ENCODE measurements around the gene MFAP3. TPM values are rescaled to one million over a fixed set of nuclear protein-coding genes. Genes with fewer than 3 reads are reported as not detected.

MFAP3 gene
- total and polyA plus RNA-seq, 7 donors = 8.2 to 45.5 (median 23.0) TPM

DNA sequence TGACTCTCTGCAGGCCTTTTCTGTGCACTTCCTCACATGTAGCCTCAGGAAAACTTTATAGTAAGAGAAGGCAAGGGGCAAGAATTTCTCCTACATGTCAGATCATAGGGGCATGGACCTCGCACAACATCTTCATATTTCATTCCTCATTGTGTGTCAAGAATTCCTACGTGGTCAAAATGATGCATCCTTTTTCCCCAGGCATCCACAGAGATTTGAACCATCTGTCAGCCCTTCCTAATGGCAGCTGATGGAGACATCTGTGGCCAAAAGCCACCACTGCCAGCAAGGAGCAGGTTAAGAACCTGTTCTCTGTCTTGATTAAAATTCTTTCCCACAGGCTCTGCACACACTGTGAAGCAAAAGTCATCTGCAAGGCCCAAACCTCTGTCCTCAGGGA lies 42.5 kb downstream of the MFAP3 start:
- TF ChIP-seq, protein P1, sequence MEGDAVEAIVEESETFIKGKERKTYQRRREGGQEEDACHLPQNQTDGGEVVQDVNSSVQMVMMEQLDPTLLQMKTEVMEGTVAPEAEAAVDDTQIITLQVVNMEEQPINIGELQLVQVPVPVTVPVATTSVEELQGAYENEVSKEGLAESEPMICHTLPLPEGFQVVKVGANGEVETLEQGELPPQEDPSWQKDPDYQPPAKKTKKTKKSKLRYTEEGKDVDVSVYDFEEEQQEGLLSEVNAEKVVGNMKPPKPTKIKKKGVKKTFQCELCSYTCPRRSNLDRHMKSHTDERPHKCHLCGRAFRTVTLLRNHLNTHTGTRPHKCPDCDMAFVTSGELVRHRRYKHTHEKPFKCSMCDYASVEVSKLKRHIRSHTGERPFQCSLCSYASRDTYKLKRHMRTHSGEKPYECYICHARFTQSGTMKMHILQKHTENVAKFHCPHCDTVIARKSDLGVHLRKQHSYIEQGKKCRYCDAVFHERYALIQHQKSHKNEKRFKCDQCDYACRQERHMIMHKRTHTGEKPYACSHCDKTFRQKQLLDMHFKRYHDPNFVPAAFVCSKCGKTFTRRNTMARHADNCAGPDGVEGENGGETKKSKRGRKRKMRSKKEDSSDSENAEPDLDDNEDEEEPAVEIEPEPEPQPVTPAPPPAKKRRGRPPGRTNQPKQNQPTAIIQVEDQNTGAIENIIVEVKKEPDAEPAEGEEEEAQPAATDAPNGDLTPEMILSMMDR (IDR thresholded peaks at IDR 0.05) = no peak
- H3K4me3 ChIP-seq = no peak overlapping the region
- no peaks in the 10 kb centered on the region for H3K9me3 ChIP-seq
- intact Hi-C loops (cut with DNase I) = no loop called here
- no peak for ATAC-seq
- H3K27ac ChIP-seq = no peak overlapping the region
- peaks cover 10% of the 10 kb centered on the region for H3K4me1 ChIP-seq
- WGBS, 3 donors = 66 to 68% (median 67%) methylated on average over 2 of the region's 2 CpGs
- no peaks in the 10 kb centered on the region for H3K27me3 ChIP-seq (ENCODE audit: insufficient read depth in 3 of 3, low read length in 2 of 3)
- H3K36me3 ChIP-seq (ENCODE audit: insufficient read depth in 1 of 2, low read depth in 1 of 2) = no peaks in the 10 kb centered on the region
- no peak for DNase-seq

DNA sequence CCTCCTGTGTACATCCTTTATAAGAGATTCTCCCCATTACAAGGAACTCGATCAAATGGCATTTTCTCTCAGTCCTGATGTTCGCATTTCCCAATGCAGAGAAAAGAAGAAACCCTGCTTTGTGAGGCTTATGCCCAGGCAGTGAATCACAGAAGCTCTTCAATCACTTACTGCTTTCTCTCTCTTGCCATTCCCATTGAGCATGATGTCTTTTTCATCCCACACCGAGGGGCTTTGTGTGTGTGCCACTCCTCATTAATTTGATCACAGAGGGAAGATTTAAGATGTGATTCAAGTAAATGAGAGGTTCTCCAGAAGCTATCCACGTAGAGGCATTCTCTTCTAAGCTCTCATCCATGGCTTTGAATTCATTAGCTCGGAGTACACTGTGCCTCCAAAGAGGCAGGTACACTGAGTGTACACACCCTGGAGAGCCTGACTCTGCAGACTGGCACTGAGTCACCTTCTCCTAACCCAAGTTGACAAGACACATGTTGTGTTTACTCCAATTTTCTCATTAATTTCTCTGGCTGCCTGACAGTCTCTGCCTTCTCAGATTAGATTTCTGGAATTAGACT lies 45.4 kb downstream of the MFAP3 start:
- ATAC-seq (no peak), DNase-seq (no peak)
- H3K27ac ChIP-seq = no peak overlapping the region
- H3K4me3 ChIP-seq = no peak overlapping the region
- WGBS, 3 donors = 92 to 97% (median 93%) methylated on average over 5 of the region's 5 CpGs
- no peaks in the 10 kb centered on the region for H3K4me1 ChIP-seq
- H3K36me3 ChIP-seq (ENCODE audit: insufficient read depth in 1 of 2, low read depth in 1 of 2) = no peaks in the 10 kb centered on the region
- TF ChIP-seq, protein P1 (IDR thresholded peaks at IDR 0.05) = no peak
- intact Hi-C loops (cut with DNase I) = no loop called here
- H3K9me3 ChIP-seq = no peaks in the 10 kb centered on the region
- no peaks in the 10 kb centered on the region for H3K27me3 ChIP-seq (ENCODE audit: insufficient read depth in 3 of 3, low read length in 2 of 3)

DNA sequence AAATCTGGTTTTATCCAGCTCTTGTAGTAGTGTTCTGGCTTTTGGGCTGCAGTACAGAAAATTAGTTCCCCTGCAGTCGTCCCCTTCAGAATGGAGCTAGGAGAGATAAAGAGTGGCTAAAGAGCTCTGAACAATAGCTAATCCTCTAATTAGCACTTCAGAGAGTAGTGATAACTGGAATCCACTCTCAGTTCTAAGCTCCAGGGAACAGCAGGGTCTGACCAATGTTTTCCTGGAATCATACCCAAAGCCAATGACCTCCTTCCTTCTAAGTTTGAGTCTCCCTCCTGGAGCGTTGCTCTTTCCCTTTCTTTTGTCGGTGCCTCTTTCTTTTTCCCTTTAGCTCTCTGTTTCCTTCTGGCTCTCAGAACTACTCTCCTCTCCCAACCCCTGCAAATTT lies 47.4 kb downstream of the MFAP3 start:
- whole genome bisulfite sequencing, 3 donors = 24 to 43% (median 37%) methylated on average over 3 of the region's 3 CpGs
- H3K4me1 ChIP-seq = no peaks in the 10 kb centered on the region
- H3K9me3 ChIP-seq = no peaks in the 10 kb centered on the region
- no peak for DNase-seq
- ATAC-seq = no peak
- TF ChIP-seq, protein P1 (IDR thresholded peaks at IDR 0.05) = no peak
- intact Hi-C loops (cut with DNase I) = no loop called here
- H3K27ac ChIP-seq = no peak overlapping the region
- no peaks in the 10 kb centered on the region for H3K27me3 ChIP-seq (ENCODE audit: insufficient read depth in 3 of 3, low read length in 2 of 3)
- H3K4me3 ChIP-seq = no peak overlapping the region
- no peaks in the 10 kb centered on the region for H3K36me3 ChIP-seq (ENCODE audit: insufficient read depth in 1 of 2, low read depth in 1 of 2)

DNA sequence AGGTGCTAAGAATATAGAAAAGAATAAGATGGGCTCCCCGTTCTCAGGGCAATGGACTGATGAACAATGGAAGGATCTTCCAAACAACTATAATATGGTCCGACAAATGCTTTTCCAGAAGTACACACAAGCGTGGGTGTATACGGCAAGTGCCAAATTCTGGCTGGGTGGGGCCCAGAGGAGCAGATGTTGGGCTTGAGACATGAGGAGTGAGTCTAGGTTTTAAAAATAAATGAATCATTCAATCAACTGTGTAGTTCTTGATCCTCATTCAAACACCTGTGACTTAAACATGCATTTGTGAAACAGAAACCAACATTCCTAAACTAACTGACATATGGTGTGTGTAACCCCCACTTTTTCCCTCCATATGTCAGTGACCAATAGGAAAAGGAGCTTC lies 47.9 kb downstream of the MFAP3 start:
- intact Hi-C loops (cut with DNase I) = no loop called here
- Histone ChIP-seq H3K27ac (no peak overlapping the region), H3K36me3 (ENCODE audit: insufficient read depth in 1 of 2, low read depth in 1 of 2) (no peaks in the 10 kb centered on the region), H3K9me3 (no peaks in the 10 kb centered on the region), H3K4me1 (peaks cover 2% of the 10 kb centered on the region), H3K4me3 (no peak overlapping the region), H3K27me3 (ENCODE audit: insufficient read depth in 3 of 3, low read length in 2 of 3) (no peaks in the 10 kb centered on the region)
- TF ChIP-seq, protein P1 (IDR thresholded peaks at IDR 0.05) = no peak
- WGBS, 3 donors = 23 to 40% (median 24%) methylated on average over 4 of the region's 4 CpGs
- DNase-seq = peak in 1 of 2 donors; percentile 28
- no peak for ATAC-seq

DNA sequence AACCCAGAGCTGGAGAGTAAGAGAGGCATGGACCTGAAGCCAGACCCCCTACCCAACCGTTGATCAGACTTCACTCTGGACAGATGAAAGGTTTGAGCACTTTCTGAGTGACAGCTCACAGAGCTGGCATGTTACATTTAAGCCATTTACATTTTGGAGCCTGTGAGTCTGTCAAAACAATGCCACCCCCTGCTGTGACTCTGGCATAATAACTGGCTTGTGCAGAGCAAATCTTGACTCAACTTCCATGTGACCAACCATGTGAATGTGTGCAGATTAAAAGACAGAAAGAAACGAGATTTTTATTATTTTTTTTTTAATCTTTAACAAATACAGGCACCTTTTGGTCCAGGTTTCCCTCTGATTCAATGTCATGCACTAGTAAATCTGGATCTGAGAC lies 48.5 kb downstream of the MFAP3 start:
- DNase-seq = no peak
- no peaks in the 10 kb centered on the region for H3K27me3 ChIP-seq (ENCODE audit: insufficient read depth in 3 of 3, low read length in 2 of 3)
- no peak overlapping the region for H3K4me3 ChIP-seq
- H3K9me3 ChIP-seq = no peaks in the 10 kb centered on the region
- TF ChIP-seq, protein P1 (IDR thresholded peaks at IDR 0.05) = no peak
- intact Hi-C loops (cut with DNase I) = no loop called here
- 26 to 38% (median 35%) methylated on average over 2 of the region's 2 CpGs for WGBS, 3 donors
- H3K27ac ChIP-seq = no peak overlapping the region
- H3K4me1 ChIP-seq = peaks cover 8% of the 10 kb centered on the region
- no peaks in the 10 kb centered on the region for H3K36me3 ChIP-seq (ENCODE audit: insufficient read depth in 1 of 2, low read depth in 1 of 2)
- ATAC-seq = no peak
